Fibroblast of mammary gland (primary cell): ENCODE results near the gene TPM2.

Experiments
- DNase-seq: peaks from one replicate; pipeline ENCODE4 v3.0.0-alpha.2; 2010; ENCODE audit warnings: low read depth
- H3K4me3 ChIP-seq: 2 replicates; pipeline ENCODE4 v1.5.1; 2011; ENCODE audit warnings: low read depth, mild to moderate bottlenecking, low read length, moderate library complexity; ENCODE audit not compliant: control insufficient read depth
- CTCF ChIP-seq: conservative IDR thresholded peaks from 2 replicates; pipeline ENCODE4 v1.5.1; 2011; ENCODE audit warnings: low read depth, low read length, inconsistent platforms; ENCODE audit not compliant: control insufficient read depth, insufficient read depth

The TPM2 gene

GRCh38 chr9:35658968-35659220, 30.8 kb downstream of the TPM2 start:
- peak; percentile 70 for DNase-seq

GRCh38 chr9:35658137-35658967, 31.4 kb downstream of the TPM2 start, which contains the start of gene CCDC107:
CCDC107 (plus strand) TSS chr9:35658292; CDS start chr9:35658380, 88 bp downstream.
- peak; percentile 16 for TF ChIP-seq CTCF
- peak; percentile 74 for DNase-seq
- peak within 1 kb of the TSS; percentile 84 for H3K4me3 ChIP-seq

More at GRCh38 chr9:35658968-35659220, 30.8 kb downstream of the TPM2 start:
- TF ChIP-seq CTCF, result no peak
- H3K4me3 ChIP-seq, result peak overlapping the region; percentile 84

- peak within 1 kb of the TSS; percentile 84 for H3K4me3 ChIP-seq
- TF ChIP-seq CTCF, result no peak
- DNase-seq, result peak; percentile 99
These were observed 32.1 kb downstream of the TPM2 start, which contains the start of gene RMRP for GRCh38 chr9:35657546-35658136. RMRP (minus strand) TSS chr9:35658019.

- H3K4me3 ChIP-seq, result peak overlapping the region; percentile 35
- TF ChIP-seq CTCF, result no peak
- no peak for DNase-seq
These were observed 32.7 kb downstream of the TPM2 start for GRCh38 chr9:35656831-35657545.

GRCh38 chr9:35656348-35656747, 33.4 kb downstream of the TPM2 start:
- H3K4me3 ChIP-seq, result no peak overlapping the region
- no peak for DNase-seq
- TF ChIP-seq CTCF, result no peak

- no peak overlapping the region for H3K4me3 ChIP-seq
- DNase-seq, result no peak
- TF ChIP-seq CTCF, result no peak
These were observed 36.1 kb downstream of the TPM2 start for GRCh38 chr9:35653611-35654010.
